GM18499 (cell line): Measurements from ENCODE around the gene C11orf21.

Experiments
- ATAC-seq: cut with Tn5 transposase; IDR thresholded peaks from one replicate; pipeline ENCODE4 v1.9.1; 2021; ENCODE audit warnings: moderate number of reproducible peaks; ENCODE audit not compliant: insufficient read depth, unreplicated experiment

C11orf21 gene

DNA sequence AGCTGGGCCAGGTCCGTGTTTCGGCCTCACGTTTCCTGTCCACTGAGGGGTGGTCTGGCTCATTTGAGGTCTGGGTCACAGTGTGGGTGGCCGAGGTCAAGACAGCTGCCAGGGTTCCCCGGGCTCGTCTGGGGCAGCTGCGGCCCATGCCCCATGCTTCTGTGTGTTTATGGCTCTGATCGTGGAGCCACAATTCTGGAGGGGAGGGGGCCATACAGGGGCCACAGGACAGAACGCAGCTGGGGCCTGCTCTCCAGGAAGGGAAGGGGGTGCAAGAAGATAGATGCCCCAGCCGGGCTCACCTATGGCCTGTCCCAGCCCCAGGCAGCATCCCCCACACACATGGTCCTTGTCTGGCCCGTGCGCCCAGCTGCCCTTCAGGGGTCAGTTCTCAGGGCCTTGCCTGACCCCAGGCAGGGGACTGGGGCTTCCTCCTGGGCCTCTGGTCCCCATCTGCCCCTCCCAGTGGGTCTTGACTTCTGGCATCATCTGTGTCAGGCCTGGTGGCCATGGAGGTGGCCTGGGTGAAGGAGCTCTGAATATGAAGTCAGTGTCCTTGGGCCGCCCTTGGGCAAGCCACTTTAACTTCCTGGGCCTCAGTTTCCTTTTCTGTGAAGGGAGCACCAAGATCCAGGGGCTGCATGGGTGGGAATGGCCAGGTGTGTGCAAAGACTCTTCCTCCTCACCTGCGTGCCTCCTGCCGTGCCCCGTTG lies 8.5 kb upstream of the C11orf21 start:
- ATAC-seq, result no peak

GRCh38 chr11:2309251-2310072 lies 7.7 kb upstream of the C11orf21 start:
- no peak for ATAC-seq

DNA sequence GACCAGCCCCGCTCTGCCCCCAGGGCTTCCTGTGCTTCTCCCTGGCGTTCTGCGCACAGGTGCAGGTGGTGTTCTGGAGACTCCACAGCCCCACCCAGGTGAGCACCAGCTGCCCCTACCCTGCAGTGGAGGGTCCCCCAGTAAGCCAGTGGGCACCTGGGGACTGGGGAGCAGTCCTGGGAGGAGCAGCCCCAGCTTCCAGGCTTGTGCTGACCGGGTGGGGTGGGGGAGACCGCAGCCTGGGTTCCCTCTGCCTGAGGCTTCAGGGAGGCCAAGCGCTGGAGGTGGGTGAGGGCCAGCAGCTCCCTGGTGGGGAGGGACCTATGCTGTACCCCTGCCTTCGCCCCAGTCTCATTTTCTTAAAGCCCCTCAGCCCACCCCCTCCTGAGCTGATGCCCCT lies 7.0 kb upstream of the C11orf21 start:
- ATAC-seq, result no peak

DNA sequence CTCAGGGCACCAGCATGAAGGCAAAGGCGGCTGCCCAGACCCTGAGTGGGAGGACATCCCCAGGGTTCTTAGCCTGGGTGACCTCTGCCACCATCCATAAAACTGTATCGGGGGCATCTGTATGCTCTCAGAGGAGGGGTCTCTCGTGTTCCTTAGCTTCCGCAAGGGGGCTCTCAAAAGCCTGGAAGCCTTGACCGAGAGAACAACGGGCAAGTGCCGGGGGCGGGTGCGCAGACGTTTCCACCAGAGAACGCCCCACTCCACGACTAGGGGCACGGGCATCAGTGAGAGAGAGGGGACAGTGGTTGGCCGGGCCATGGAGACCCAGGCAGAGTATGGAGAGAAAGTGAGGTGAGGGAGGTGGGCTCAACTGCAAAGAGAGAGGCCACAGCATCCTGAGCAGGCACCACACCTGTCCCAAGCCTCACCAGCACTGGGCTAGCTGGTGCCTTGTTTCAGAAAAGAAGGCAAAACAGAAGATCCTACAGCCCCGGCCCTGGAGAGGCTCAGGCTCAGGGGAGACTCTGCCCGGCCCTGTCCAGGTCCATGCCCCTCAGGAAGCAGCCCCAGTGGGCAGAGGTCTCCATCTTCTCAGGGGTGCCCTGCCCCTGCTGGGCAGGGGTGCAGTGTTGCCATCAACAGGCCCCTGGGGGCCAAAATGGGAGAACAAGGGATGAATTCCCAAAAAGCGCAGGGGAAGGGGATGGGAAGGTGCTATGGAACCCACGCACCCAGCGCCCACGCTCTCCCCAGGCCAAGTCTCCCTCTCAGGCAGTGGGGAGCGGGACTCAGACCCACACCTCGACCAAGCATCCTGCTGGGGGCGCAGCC lies 6.0 kb upstream of the C11orf21 start:
- no peak for ATAC-seq

DNA sequence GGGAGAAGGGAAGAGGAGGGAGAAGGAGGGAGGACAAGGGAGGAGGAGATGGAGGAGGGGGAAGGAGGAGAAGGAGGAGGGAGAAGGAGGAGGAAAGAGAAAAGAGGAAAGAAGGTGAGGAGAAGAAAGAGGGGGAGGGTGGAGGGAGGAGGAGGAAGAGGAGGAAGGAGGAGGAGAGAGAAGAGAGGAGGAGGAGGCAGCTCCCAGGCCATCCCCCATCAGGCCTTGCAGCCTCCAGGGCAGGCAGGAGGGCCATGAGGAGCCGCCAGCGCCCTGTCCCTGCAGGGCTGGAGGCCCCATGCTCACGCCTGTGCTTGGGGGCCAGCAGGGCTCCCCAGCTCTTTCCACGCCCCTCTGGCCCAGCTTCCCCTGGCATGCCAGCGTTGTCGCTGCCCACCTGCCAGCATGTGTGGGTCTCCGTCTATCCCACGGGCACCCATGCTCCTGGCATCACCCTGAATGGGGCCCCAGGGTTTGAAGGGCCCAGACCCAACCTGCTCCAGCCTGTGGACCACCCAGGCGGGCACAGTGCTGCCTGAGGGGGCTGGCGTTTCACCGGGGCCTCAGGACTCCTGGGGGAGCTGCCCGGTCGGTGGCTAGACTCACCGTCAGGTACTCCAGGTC lies 5.3 kb upstream of the C11orf21 start:
- ATAC-seq, result no peak

DNA sequence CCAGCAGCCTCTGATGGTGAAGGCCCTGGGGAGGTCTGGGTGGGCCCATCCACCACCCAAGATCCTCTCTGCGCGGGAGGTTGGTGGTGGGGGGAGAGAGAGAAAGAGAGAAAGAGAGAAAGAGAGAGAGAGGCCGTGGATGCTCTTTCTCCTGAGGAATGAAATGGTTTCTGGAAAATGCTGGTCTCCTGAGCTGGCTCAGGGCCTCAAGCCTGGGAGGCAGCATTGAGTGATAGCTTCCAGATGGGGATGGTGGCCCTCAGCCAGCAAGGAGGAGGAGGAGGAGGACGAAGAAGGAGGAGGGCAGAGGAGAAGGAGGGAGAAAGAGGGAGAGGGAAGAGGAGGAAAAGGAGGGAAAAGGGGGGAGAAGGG lies 4.7 kb upstream of the C11orf21 start:
- no peak for ATAC-seq

- ATAC-seq, result no peak
Measured at GRCh38 chr11:2305788-2306451, 4.2 kb upstream of the C11orf21 start.

DNA sequence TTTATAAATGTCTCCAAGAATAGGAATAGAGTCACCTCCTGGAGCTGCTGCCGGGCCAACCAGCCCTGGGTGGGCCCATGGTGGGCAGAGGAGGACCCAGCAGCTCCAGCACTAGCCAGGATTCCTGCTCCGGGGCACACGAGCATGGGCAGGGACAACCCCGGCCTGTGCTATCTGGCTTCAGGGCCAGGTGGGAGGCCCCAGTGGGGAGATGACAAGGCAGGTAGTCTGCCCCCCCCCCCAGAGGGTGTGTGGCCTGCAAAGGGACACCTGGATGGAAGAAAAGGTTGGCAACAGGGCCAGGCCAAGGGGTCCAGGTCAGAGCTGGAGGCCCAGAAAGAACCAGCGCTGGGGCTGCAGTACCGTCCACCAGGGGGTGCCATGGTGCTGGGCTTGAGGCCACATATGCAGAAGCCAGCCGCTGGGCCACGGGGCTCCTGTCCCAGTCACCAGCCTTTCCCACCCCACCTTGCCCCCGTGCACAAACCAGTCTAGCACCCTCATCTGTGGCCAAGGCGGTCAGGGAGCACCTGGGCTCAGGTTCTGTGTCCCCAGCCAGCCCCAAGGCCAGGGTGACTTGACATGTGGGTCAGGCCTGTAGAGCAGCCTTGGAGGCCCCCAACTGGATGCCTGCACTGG lies 3.5 kb upstream of the C11orf21 start:
- ATAC-seq, result no peak

GRCh38 chr11:2304506-2305139 lies 2.9 kb upstream of the C11orf21 start:
- no peak for ATAC-seq

DNA sequence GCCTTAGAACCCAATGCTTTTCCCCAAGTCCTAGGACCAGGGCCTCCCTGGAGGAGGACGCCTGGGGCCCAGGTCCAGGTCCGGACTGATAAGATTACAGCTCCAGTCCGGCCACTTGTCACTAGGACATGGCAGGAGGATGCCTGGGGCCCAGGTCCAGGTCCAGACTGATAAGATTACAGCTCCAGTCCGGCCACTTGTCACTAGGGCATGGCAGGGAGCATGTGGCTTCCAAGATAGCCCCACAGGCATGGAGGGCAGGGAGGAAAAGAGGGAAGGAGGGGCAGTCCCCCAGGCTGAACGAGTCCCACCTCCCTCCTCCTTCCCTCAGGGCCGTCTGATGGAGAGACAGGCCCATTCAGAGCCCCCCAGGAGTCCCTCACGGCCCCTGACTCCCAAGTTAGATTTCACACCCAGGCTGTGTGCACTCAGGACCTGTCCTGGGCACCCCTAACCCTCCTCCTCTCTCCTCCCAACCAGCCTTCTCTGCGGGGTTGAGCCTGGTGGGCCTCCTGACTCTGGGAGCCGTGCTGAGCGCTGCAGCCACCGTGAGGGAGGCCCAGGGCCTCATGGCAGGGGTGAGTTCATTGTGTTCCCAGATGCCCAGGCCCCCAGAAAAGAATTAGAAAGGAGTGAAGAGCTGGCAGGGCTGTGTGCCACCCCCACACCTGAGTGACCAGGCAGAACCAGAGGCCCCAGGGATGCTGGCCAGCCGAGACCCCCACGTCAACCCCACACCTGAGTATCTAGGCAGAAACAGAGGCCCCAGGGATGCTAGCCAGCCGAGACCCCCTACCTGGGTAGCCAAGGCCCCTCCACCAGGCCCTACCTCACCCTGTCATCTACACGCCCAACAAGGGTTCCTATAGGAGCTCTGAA lies 2.1 kb upstream of the C11orf21 start:
- no peak for ATAC-seq

DNA sequence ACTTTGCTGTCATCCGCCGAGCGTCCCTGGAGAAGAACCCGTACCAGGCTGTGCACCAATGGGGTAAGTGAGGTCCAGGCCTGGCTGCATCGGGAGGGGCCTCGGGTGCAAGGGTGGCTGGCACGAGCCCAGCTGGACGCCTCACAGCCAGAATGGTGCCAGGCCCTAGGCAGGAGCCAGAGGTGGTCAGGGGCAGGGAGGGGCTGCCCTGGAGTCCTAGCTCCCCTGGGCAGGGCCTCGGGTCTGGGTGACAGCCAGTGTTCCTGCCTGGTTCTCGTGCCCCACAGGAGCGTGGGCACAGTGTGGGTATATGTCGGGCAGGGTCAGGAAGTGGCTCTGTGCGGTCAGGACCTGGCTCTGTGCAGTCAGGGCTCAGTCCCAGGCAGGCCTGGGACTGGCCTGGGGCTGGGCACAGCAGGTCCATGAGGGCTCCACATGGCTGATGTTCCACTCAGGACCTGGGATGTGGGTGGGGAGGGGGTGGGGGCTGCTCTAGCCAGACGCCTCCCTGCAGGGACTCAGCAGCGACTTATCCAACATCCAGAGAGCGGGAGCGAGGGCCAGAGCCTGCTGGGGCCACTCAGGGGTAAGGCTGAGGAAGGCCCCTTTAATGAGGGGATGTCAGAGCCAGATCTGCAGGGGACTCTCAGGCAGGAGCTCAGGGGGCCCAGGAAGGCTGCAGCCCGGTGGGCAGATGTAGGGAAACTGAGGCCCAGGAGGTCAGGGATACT lies 1.3 kb upstream of the C11orf21 start:
- ATAC-seq, result no peak

DNA sequence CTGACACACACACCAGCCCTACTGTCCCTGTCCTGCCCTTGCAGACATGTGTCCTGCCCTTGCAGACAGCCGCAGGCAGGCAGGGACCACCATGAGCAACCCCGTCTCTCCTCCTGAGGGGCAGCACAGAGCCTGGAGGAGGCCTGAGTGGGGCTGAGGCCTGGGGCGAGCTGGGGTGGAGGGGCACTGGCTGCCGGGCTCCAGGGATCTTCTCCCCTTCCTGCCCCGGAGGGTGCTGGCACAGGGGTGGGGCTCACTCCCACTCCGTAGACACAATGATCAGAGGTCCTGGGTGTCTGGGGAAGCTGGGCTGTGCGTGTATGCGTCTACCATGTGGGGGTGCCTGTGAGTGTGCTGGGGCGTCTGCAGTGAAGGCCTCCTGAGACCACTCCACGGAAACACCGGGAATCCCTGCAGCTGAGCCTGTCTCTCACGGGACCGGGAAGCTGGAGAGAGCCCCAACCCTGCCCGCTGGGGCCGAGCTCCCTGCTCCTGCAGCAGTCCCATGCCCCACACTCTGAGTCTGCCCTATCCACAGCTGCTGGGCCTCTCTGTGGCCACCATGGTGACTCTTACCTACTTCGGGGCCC lies 683 bp upstream of the C11orf21 start:
- no peak for ATAC-seq

- ATAC-seq, result no peak
Measured at GRCh38 chr11:2300936-2301630, 635 bp downstream of the C11orf21 start.

DNA sequence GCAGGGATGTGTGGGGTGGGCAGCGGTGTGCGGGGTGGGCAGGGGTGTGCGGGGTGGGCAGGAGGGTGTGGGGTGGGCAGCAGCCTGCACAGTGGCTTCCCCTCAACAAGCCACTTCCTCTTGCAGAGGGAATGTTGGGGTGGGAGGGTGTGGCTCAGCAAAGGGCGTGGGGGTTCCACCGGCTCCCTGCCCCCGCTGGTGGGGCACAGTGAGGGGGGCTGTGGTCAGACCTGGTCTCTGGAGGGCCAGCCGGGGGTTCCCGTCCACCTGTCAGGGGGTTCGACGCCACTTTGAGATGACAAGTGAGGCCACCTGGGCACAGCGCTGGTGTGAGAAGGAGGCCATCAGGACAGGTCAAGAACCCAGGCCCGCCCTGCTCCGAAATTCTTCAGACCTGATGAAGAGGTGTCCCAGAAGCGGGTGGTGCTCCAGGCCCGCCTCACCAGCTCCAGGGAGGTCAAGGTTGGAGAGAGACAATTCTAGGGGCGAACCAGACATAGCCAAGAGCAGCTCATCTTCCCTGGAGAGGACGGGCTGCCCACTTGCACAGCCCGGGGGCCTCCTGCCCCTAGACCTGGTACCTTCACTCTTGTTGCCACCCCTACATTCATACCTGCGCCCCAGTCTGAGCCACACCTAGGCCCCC lies 1.3 kb downstream of the C11orf21 start:
- ATAC-seq, result no peak

DNA sequence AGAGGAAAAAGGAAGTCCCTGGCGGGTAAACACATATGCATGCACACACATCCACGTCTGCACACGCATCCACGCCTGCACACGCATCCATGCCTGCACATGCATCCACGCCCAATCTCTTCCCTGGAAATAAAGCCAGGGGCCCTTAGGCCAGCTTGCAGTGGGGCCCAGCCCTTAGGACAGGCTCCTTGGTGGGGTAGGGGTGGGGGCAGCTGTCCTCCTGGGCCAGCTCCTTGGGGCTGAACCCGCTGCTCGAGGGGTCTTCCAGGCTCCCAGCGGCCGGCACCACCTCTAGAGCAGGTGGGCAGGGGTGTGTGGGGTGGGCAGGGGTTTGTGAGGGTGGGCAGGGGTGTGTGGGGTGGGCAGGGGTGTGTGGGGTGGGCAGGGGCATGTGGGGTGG lies 1.9 kb downstream of the C11orf21 start:
- no peak for ATAC-seq
